Activated naive CD8-positive, alpha-beta T cell (primary cell): ENCODE measurements around the gene YWHAB.

ENCODE experiments used
- H3K27ac Mint-ChIP-seq: one replicate; pipeline ENCODE4 v1.8.0; 2021; ENCODE audit warnings: mixed read lengths
- H3K27me3 Mint-ChIP-seq: one replicate; pipeline ENCODE4 v1.8.0; 2021; ENCODE audit warnings: mixed read lengths
- H3K36me3 Mint-ChIP-seq: one replicate; pipeline ENCODE4 v1.8.0; 2021; ENCODE audit warnings: mixed read lengths
- H3K4me1 Mint-ChIP-seq: one replicate; pipeline ENCODE4 v1.8.0; 2021; ENCODE audit warnings: low read depth, mixed read lengths
- H3K4me3 Mint-ChIP-seq: one replicate; pipeline ENCODE4 v1.8.0; 2021; ENCODE audit warnings: mild to moderate bottlenecking, mixed read lengths
- H3K9me3 Mint-ChIP-seq: one replicate; pipeline ENCODE4 v1.8.0; 2021; ENCODE audit warnings: low read depth, mixed read lengths

The YWHAB gene

DNA sequence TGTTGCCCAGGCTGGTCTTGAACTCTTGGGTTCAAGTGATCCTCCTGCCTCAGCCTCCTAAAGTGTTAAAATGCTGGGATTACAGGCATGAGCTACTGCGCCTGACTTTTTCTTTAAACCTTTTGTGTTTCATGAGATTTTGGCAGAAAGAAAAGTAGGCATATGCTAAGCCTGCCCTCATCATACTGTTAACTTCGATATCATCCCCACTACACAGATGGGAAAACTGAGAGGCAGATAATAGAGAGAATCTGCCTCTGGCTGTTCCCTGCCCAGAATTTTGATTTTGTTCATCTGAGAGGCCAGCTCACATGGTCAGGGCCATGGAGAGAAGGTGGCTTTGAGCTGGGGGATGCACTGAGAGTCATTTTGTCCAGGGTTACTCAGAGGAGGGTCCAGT lies 31.9 kb downstream of the YWHAB start:
- H3K4me3 Mint-ChIP-seq, result no peak overlapping the region
- peaks cover 16% of the 10 kb centered on the region for H3K4me1 Mint-ChIP-seq
- H3K27ac Mint-ChIP-seq, result no peak overlapping the region
- H3K36me3 Mint-ChIP-seq, result peaks cover 7% of the 10 kb centered on the region
- no peaks in the 10 kb centered on the region for H3K9me3 Mint-ChIP-seq
- H3K27me3 Mint-ChIP-seq, result no peaks in the 10 kb centered on the region

DNA sequence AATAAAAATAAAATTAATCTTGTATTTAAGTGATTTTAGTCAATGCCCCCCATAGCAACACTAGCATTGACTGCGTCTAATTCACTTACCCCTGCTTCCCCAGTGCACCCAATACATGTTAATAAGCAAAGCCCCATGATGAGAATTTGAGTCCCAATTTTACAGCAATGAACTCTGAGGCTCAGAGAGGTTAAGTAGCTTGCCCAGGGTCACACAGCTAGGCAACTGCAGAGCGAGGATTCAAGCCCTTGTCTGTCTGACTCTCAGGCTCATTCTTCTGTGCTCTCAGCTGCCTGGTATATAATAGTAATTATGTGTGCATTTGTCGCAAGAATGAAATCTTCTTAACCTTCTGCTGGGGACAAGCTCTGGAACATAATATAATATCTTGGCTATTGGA lies 32.8 kb downstream of the YWHAB start:
- no peak overlapping the region for H3K27ac Mint-ChIP-seq
- H3K27me3 Mint-ChIP-seq, result no peaks in the 10 kb centered on the region
- H3K36me3 Mint-ChIP-seq, result peaks cover 7% of the 10 kb centered on the region
- no peaks in the 10 kb centered on the region for H3K9me3 Mint-ChIP-seq
- H3K4me3 Mint-ChIP-seq, result no peak overlapping the region
- H3K4me1 Mint-ChIP-seq, result peaks cover 16% of the 10 kb centered on the region

DNA sequence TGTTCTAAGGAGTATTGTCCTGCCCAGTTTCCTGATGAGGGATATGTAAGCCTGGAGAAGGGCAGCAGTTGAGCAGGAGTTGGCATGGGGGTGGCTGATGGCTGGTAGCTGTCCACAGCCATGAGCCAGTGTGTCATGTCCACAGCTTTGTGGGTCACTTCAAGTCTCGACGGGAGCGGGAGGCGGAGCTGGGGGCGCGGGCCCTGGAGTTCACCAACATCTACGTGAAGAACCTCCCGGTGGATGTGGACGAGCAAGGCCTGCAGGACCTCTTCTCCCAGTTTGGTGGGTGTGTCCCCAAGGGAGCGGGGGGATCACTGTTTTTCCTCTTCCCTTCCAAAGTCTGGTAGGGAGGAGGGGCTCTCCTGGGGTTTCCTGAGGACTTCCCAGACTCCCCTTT lies 33.3 kb downstream of the YWHAB start:
- Mint-ChIP-seq H3K9me3 (no peaks in the 10 kb centered on the region), H3K4me3 (no peak overlapping the region), H3K36me3 (peaks cover 7% of the 10 kb centered on the region), H3K27ac (no peak overlapping the region), H3K27me3 (no peaks in the 10 kb centered on the region), H3K4me1 (peaks cover 12% of the 10 kb centered on the region)

DNA sequence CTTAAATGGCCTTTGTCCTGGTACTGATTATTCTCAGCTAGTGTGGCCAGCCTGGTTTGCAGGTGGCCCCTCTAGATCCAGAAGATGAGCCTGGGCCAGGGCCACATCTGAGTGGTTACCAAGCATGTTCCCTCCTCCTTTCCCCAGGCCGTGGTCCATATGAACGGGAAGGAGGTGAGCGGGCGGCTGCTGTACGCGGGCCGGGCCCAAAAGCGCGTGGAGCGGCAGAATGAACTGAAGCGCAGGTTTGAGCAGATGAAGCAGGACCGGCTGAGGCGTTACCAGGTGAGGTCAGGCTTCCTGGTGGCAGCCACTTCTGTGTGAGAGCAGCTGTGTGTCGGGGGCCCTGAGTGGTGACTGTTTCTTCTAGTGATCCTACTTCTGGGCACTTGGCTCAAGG lies 35.9 kb downstream of the YWHAB start:
- Mint-ChIP-seq H3K36me3 (peaks cover 9% of the 10 kb centered on the region), H3K4me3 (no peak overlapping the region), H3K27me3 (no peaks in the 10 kb centered on the region), H3K9me3 (no peaks in the 10 kb centered on the region), H3K4me1 (no peaks in the 10 kb centered on the region), H3K27ac (no peak overlapping the region)

DNA sequence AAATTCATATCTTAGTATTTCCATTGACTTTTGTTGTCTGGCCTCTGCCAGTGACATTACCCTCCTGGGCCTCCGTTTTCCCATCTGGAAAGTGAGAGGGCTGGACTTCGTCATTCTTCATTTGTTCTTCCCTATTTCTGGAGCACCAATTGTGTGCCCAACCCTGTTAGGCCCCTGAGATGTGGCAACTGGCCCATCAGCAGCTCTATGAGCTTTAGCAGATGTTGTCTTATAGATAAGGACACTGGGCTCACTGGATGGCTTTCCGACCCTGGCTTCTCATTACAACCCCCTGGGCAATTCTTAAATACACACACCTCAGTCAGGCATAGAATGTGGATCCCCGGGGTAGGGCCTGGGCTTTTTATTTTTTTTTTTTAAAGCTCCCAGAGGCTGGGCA lies 39.0 kb downstream of the YWHAB start:
- no peak overlapping the region for H3K4me3 Mint-ChIP-seq
- H3K27me3 Mint-ChIP-seq, result no peaks in the 10 kb centered on the region
- H3K4me1 Mint-ChIP-seq, result no peaks in the 10 kb centered on the region
- H3K9me3 Mint-ChIP-seq, result no peaks in the 10 kb centered on the region
- peaks cover 7% of the 10 kb centered on the region for H3K36me3 Mint-ChIP-seq
- no peak overlapping the region for H3K27ac Mint-ChIP-seq

DNA sequence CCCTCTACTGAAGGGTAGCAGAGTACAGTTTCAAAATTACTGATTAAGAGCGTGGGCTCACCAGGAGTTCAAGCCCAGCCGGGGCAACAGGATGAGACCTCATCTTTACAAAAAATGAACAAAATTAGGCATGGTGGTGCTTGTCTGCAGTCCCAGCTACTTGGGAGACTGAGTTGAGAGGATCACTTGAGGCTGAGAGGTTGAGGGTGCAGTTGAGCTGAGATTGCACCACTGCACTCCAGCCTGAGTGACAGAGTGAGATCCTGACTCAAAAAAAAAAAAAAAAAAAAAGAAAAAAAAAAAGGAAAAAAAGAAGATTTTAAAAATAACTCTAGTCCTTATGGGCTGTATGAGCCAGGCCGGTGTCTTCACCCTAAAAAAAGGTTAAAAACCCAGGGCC lies 43.1 kb downstream of the YWHAB start:
- Mint-ChIP-seq H3K27me3 (no peaks in the 10 kb centered on the region), H3K4me3 (no peak overlapping the region), H3K27ac (no peak overlapping the region), H3K9me3 (no peaks in the 10 kb centered on the region), H3K4me1 (no peaks in the 10 kb centered on the region), H3K36me3 (peaks cover 6% of the 10 kb centered on the region)

DNA sequence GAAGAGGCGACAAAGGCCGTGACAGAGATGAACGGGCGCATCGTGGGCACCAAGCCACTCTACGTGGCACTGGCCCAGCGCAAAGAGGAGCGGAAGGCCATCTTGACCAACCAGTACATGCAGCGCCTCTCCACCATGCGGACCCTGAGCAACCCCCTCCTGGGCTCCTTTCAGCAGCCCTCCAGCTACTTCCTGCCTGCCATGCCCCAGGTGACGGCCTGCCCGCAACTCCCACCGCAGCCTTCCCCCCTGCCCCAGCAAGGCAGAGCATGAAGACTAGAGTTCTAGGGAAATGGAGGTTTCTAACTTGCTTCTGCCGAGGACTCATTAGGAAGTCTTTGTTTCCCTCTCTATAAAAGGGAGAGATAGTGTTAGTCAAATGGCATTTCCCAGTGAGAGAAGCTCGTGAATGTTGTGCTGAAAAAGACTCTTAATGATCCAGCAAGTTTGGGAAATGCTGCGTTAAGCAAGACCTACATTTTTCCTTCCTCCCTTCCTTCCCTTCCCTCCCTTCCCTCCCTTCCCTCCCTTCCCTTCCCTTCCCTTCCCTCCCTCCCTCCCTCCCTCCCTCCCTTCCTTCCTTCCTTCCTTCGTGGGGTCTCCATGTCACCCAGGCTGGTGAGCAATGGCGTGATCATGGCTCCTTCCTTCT lies 45.1 kb downstream of the YWHAB start:
- H3K27me3 Mint-ChIP-seq, result no peaks in the 10 kb centered on the region
- no peaks in the 10 kb centered on the region for H3K4me1 Mint-ChIP-seq
- H3K9me3 Mint-ChIP-seq, result no peaks in the 10 kb centered on the region
- no peak overlapping the region for H3K27ac Mint-ChIP-seq
- H3K36me3 Mint-ChIP-seq, result peaks cover 5% of the 10 kb centered on the region
- H3K4me3 Mint-ChIP-seq, result no peak overlapping the region

DNA sequence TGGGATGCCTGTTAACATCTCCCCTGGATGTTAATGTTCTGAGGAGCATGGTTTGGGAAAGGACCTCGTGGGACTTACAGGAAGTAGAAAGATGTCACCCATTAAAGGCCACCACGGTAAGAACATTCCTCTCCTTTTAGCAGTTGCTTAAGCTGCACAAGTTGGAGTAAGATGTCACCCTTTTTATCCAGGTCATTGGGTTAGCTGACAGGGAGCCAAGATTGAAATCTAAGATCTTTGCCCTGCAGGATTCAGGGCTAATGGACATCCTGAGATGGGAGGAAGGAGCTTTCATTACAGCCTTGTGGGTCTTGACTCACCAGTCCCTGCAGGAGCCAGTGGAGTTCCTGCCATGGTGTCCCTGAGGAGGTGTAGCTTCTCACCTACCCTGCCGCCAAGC lies 46.4 kb downstream of the YWHAB start:
- Mint-ChIP-seq H3K36me3 (peaks cover 7% of the 10 kb centered on the region), H3K4me1 (no peaks in the 10 kb centered on the region), H3K27me3 (no peaks in the 10 kb centered on the region), H3K9me3 (no peaks in the 10 kb centered on the region), H3K27ac (no peak overlapping the region), H3K4me3 (no peak overlapping the region)

DNA sequence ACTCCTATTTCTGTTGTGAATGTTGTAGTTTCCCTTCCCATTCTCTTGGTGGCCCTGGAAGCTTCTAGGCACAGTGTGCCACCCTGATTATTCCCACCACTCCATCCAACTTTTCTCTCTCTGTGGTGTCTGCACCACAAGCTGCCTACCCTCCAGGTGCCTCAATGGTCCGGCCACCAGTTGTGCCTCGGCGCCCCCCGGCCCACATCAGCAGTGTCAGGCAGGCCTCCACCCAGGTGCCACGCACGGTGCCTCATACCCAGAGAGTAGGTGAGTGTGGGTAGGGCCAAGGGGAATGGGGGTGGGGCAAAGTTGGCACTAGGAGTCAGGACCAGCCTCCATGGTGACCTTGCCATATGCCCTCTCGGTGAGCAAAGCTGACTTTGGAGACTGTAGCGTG lies 47.4 kb downstream of the YWHAB start:
- Mint-ChIP-seq H3K4me3 (no peak overlapping the region), H3K4me1 (no peaks in the 10 kb centered on the region), H3K36me3 (peaks cover 7% of the 10 kb centered on the region), H3K9me3 (no peaks in the 10 kb centered on the region), H3K27me3 (no peaks in the 10 kb centered on the region), H3K27ac (no peak overlapping the region)

DNA sequence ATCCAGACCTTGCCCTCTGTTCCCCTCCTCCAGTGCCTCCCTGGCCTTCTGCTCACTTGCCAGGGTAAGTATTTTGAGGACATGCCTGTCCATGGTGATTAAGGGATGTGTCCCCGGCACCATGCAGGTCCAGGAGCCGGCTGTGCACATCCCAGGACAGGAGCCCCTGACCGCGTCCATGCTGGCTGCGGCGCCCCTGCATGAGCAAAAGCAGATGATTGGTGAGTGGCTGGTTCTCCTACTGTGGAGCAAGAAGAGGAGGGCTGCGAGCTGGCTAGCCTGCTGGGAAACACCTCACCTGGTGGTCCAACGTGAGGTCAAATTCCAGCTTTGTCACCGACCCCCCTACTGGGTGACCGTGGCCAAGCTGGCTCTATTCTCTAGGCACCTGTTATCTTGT lies 51.0 kb downstream of the YWHAB start:
- no peaks in the 10 kb centered on the region for H3K27me3 Mint-ChIP-seq
- H3K36me3 Mint-ChIP-seq, result peaks cover 7% of the 10 kb centered on the region
- H3K4me3 Mint-ChIP-seq, result no peak overlapping the region
- H3K4me1 Mint-ChIP-seq, result no peaks in the 10 kb centered on the region
- H3K27ac Mint-ChIP-seq, result no peak overlapping the region
- H3K9me3 Mint-ChIP-seq, result no peaks in the 10 kb centered on the region

DNA sequence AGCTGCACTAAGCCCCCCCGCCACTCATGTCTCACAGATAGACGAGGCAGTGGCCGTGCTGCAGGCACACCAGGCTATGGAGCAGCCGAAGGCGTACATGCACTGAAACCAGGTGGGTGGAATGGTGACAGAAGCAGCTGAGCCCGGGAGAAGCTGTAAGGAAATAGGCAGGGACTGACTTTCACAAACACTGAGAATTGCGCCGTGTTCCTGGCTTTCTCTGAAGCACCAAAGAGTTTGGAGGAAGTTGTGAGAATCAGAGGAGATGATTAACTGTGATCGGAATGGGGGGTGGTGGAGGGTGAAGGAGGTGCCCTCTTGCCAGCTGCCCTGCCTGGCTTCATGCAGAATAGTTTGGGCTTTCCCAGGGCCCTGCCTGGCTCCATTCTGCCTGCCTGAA lies 53.1 kb downstream of the YWHAB start:
- no peaks in the 10 kb centered on the region for H3K27me3 Mint-ChIP-seq
- no peaks in the 10 kb centered on the region for H3K4me1 Mint-ChIP-seq
- H3K9me3 Mint-ChIP-seq, result no peaks in the 10 kb centered on the region
- no peak overlapping the region for H3K4me3 Mint-ChIP-seq
- H3K36me3 Mint-ChIP-seq, result peaks cover 6% of the 10 kb centered on the region
- H3K27ac Mint-ChIP-seq, result peak overlapping the region; percentile 2

DNA sequence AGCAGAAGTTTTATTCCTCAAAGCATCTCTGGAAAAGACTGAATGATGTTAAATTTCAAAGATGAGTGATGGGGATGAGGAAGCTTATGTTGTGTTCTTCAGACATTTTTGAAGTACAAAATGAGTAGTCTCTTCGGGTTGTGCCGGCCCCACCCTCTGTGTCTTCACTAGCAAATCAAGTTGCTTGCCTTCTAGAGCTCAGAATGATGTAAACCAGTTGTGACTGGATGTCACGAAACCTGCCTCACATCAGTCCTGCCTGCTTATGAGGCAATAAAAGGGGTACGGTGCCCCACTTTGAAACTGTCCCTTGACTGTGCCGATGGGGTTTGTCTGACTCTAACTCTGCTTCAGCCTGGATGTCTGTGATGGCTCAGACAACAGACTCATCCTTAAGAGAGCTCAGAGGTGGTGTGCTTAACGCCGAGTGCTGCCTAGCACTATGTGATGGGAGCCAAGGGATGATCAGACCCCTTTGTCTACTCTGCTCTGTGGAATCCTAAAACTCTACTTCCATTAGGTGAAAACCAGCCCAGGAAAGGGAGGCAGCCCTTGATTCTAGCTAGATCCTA lies 55.7 kb downstream of the YWHAB start:
- Mint-ChIP-seq H3K4me1 (no peaks in the 10 kb centered on the region), H3K27ac (peak overlapping the region; percentile 13), H3K27me3 (no peaks in the 10 kb centered on the region), H3K9me3 (no peaks in the 10 kb centered on the region), H3K4me3 (no peak overlapping the region), H3K36me3 (peaks cover 4% of the 10 kb centered on the region)

DNA sequence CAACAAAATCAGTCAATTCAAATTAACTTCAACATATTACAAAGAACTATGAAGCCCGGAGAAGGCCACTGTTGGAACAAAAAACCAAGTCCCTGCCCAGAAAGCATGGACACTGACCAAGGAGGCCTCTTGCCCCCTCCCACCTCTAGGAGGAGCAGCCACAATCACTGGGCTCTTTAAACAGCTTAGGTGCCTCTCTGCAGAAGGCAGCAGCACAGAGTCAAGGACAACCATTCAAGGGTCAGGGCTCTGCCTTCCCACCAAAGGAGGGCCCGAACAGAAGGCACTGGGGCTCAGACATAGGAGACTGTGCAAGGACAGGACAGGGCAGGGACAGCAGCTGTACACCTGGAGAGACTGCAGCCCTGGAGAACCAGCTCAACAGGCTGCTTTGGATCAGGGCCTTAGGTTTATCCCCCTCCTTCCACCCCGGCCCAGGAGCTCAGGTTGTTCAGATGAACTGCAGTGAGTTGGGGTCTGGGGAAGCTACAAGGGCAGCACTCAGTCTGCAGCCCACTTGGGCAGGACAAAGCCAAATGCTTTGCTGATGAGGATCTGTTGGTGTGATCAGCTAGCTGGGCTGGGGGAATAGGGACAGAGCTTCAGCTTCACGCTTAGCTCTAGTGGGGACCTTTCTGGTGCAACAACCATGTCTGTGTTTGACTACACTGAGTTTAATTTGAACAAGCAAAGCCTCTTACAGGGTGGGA lies 56.9 kb downstream of the YWHAB start:
- Mint-ChIP-seq H3K9me3 (no peaks in the 10 kb centered on the region), H3K4me3 (no peak overlapping the region), H3K4me1 (peaks cover 2% of the 10 kb centered on the region), H3K27me3 (no peaks in the 10 kb centered on the region), H3K36me3 (peaks cover 7% of the 10 kb centered on the region), H3K27ac (no peak overlapping the region)

DNA sequence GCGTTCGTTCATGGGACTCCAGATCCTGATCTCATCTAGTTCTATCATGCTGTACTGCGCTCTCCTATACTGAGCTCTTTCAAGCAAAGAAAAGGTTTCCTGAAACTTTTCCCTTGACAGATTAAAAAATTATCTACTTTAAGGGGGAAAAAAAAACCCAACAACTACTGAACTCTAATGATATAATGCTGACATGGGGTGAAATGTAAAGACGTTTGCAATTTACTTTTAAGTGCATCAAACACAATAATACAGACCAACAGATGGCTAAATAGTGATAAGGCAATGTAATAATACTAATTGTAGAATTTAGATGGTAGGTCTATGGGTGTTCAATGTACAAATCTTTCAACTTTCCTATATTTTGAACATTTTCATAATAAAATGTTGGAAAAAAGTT lies 58.3 kb downstream of the YWHAB start:
- Mint-ChIP-seq H3K4me3 (no peak overlapping the region), H3K4me1 (peaks cover 2% of the 10 kb centered on the region), H3K27ac (peak overlapping the region; percentile 34), H3K9me3 (no peaks in the 10 kb centered on the region), H3K36me3 (peaks cover 7% of the 10 kb centered on the region), H3K27me3 (no peaks in the 10 kb centered on the region)

DNA sequence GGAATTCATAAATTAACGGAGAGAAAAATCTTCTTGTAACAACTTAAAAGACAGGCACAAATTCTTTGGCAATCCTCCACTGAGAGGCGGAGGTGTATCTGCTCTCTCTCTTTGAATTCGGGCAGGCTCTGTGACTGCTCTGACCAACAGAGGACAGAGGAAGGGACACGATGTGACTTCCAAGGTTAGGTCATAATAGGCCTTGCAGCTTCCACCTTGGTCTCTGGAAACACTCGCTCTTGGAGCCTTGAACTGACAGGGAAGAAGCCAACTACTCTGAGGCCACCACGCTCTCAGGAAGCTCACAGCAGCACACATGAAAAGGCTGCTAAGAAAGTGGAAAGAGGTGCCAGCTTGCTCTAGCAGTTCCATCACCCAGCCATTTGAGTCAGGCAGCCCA lies 59.8 kb downstream of the YWHAB start:
- peaks cover 2% of the 10 kb centered on the region for H3K4me1 Mint-ChIP-seq
- peaks cover 11% of the 10 kb centered on the region for H3K36me3 Mint-ChIP-seq
- H3K9me3 Mint-ChIP-seq, result no peaks in the 10 kb centered on the region
- no peak overlapping the region for H3K4me3 Mint-ChIP-seq
- no peaks in the 10 kb centered on the region for H3K27me3 Mint-ChIP-seq
- peak overlapping the region; percentile 34 for H3K27ac Mint-ChIP-seq
